Activated naive CD4-positive, alpha-beta T cell treated with anti-CD3 and anti-CD28 coated beads, Interleukin-2, amount 50 U/mL, for 72 hours (primary cell): ENCODE data around the gene ZBTB20. TPM values are rescaled to one million over a fixed set of nuclear protein-coding genes. Genes with fewer than 3 reads are reported as not detected.
"Not testable (repeated sequence)": the region's sequence is repeated elsewhere in the genome, so short reads cannot be mapped to it uniquely, and the experiment has no call there.

Source experiments
- ATAC-seq, 2 donors: fragments of 150-1000 bp; cut with Tn5 transposase; 2 replicates each; pipeline ENCODE4 v1.10.0; 2021; ENCODE audit warnings: mild to moderate bottlenecking in 2 of 2, moderate library complexity in 2 of 2
- DNase-seq, 2 donors: peaks; one replicate each; pipeline ENCODE4 v3.0.0; 2021 to 2022; ENCODE audit warnings: low spot score in 2 of 2
- H3K27ac Mint-ChIP-seq, 2 donors: one replicate each; pipeline ENCODE4 v1.8.0; 2022; ENCODE audit warnings: mild to moderate bottlenecking in 2 of 2, mixed read lengths in 2 of 2
- H3K36me3 Mint-ChIP-seq, 2 donors: one replicate each; pipeline ENCODE4 v1.8.0; 2022; ENCODE audit warnings: mixed read lengths in 2 of 2
- H3K9me3 Mint-ChIP-seq, 2 donors: one replicate each; pipeline ENCODE4 v1.8.0; 2022; ENCODE audit warnings: mixed read lengths in 2 of 2
- total RNA-seq, 2 donors: library from RNA; stranded (reverse); gene quantifications; one replicate each; pipeline ENCODE4 v1.2.3, GENCODE V29; 2022

The ZBTB20 gene
- total RNA-seq, 2 donors from 2014 or later = 9.2 to 10.8 TPM

DNA sequence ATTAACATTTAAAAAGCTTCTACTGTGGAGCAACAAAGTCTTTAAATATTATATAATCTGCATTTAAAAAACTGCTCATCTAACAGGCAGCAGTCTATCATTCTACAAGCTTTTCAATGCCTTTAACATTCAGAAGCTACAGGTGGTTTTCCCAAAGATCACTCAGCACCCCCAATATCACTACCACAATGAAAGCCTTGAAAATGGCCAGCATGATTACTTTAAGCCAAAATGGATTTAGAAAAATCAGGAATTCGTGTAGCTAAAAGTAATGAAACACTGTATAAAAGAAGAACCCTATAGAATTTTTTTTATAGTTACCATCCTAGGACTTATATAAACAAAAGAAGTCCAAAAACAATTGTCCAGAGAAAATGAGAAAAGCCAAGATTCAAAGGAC, 452.8 kb downstream of the ZBTB20 start:
- Mint-ChIP-seq H3K36me3 (no peaks in the 10 kb centered on the region), H3K27ac (no peak overlapping the region), H3K9me3 (no peaks in the 10 kb centered on the region)
- DNase-seq (no peak), ATAC-seq (no peak)

GRCh38 chr3:114691871-114692270, 455.2 kb downstream of the ZBTB20 start:
- H3K27ac Mint-ChIP-seq = no peak overlapping the region
- no peak for ATAC-seq
- H3K36me3 Mint-ChIP-seq = peaks cover 0 to 1% of the 10 kb centered on the region in 2 donors

DNA sequence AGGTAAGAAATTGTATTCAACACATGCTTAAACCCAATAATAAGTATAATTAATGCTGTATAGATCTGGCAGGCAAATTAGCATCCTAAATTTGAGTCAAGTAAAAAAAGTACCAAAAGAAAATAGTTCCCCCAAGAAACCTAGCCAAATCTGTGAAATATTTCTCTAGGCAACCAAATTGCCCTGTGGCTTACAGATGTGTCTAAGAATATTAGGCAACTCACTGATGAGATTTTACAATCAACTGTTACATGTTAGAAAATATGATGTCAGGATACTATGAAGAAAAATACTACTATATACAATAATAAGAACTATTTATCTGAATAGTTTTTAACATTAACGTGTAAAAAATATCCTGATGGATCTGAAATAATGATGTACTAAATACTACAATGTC, 456.2 kb downstream of the ZBTB20 start:
- H3K36me3 Mint-ChIP-seq = peaks cover 0 to 5% of the 10 kb centered on the region in 2 donors
- ATAC-seq (no peak), DNase-seq (no peak)
- H3K27ac Mint-ChIP-seq = no peak overlapping the region
- H3K9me3 Mint-ChIP-seq = no peaks in the 10 kb centered on the region

More at GRCh38 chr3:114691871-114692270, 455.2 kb downstream of the ZBTB20 start:
- DNase-seq = no peak
- no peaks in the 10 kb centered on the region for H3K9me3 Mint-ChIP-seq

- no peak for ATAC-seq
- H3K36me3 Mint-ChIP-seq = peaks cover 0 to 5% of the 10 kb centered on the region in 2 donors
- DNase-seq = no peak
- H3K9me3 Mint-ChIP-seq = no peaks in the 10 kb centered on the region
- H3K27ac Mint-ChIP-seq = peak overlapping the region in 1 of 2 donors; percentile 4
Observed at GRCh38 chr3:114687151-114687550, 459.9 kb downstream of the ZBTB20 start.

DNA sequence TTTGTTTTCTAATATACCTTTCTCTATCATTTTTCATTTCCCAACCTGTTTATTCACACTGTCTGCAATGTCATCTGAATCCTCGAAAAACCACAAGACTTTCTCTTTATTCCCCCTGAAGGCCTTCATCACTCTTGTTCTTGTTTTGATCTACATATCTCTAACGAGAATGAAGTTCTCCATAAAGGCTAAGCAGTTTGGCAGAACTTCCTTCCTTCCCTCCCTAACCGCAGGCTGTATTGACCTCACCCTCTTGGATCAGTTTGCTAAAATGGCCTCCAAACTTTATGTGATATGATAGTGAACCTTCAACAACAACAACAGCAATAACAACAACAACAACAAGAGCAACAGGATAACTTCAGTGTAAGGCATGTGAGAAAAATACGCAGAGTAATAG, 460.5 kb downstream of the ZBTB20 start:
- peak overlapping the region in 1 of 2 donors; percentile 4 for H3K27ac Mint-ChIP-seq
- no peaks in the 10 kb centered on the region for H3K9me3 Mint-ChIP-seq
- no peak for ATAC-seq
- peaks cover 0 to 5% of the 10 kb centered on the region in 2 donors for H3K36me3 Mint-ChIP-seq
- DNase-seq = no peak

DNA sequence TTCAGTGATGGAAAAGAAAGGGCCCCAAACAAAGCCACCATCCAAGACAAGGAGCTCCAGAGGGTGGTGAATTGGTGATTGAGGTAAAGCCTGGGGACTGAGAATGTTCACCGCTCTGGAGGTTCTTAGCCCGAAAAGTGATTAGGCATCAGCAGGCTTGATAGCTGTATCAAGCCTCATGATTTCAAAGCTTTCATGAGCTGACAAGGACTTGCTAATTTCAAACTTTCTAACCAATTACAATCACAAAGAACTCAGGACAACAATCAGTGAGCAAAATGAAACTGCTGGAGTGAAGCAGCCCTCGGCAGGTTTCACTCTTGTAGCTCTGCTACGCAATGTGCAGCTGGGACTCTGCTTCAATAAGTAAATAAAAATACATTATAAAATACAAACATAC, 461.9 kb downstream of the ZBTB20 start:
- H3K27ac Mint-ChIP-seq = no peak overlapping the region
- H3K9me3 Mint-ChIP-seq = no peaks in the 10 kb centered on the region
- DNase-seq (no peak), ATAC-seq (no peak)
- H3K36me3 Mint-ChIP-seq = peaks cover 0 to 5% of the 10 kb centered on the region in 2 donors

DNA sequence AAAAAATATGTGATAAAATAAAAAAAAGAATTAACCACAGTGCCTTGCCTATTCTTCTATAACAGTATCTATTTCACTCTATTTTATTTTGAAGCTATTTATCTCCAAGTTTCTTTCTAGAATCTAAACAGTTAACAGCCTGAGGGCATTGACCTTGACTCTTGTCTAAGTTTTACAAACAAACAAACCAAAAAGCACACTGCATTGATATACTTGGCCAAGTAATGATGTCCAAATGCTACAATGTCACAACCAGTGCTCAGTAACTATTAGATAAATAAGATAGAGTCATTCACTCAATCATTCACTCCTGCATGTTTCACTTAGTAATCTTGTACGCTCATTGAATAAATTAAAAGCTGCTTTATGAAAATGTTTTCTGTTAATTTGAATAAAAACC, 466.8 kb downstream of the ZBTB20 start:
- ATAC-seq = no peak
- Mint-ChIP-seq H3K27ac (no peak overlapping the region), H3K9me3 (peaks cover 0 to 3% of the 10 kb centered on the region in 2 donors), H3K36me3 (peaks cover 0 to 12% of the 10 kb centered on the region in 2 donors)
- DNase-seq = no peak

GRCh38 chr3:114679773-114680172, 467.3 kb downstream of the ZBTB20 start:
- not testable (repeated sequence) for H3K9me3 Mint-ChIP-seq, H3K27ac Mint-ChIP-seq, DNase-seq, ATAC-seq
- H3K36me3 Mint-ChIP-seq = peaks cover 0 to 12% of the 10 kb centered on the region in 2 donors

DNA sequence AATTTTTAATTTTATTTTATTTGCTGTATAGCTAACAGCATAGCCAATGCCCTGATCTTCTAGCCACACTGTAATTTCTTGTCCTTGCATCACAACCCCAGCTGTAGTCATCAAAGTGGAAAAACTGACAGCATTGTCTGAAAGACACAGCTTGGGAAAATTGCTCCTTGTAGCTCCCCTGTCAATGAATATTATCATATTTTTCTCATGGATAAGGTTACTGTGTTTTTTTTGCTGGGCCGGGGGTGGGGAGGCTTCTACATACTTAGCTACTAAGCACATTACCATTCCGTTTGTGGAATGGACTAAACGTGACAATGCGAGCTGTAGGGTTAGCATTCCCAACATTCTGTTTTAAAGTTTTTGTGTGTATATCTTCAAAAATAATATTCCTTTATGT, 472.0 kb downstream of the ZBTB20 start:
- ATAC-seq (no peak), DNase-seq (no peak)
- Mint-ChIP-seq H3K36me3 (peaks cover 0 to 12% of the 10 kb centered on the region in 2 donors), H3K27ac (no peak overlapping the region), H3K9me3 (peaks cover 0 to 3% of the 10 kb centered on the region in 2 donors)

GRCh38 chr3:114674036-114674435, 473.1 kb downstream of the ZBTB20 start:
- DNase-seq (no peak), ATAC-seq (no peak)
- Mint-ChIP-seq H3K9me3 (no peaks in the 10 kb centered on the region), H3K36me3 (peaks cover 0 to 2% of the 10 kb centered on the region in 2 donors), H3K27ac (no peak overlapping the region)

DNA sequence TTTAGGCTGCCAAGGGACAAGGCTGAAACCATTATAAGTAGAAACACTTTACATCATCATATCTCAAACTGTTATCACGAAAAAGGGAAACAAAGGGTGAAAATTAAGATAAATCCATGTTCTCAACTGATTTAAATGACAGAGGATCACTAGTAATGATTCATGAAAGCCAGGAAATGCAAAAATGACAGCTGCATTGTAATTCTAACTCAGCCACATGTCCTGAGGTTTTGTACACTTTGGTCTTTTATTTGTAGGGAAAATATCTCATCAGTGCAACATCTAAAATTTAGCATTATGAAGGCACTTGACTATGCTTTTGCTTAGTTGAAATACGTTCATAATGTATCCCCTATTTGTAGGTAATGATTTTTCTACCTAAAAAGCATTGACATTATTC, 473.6 kb downstream of the ZBTB20 start:
- H3K36me3 Mint-ChIP-seq = no peaks in the 10 kb centered on the region
- ATAC-seq (no peak), DNase-seq (no peak)
- H3K27ac Mint-ChIP-seq = no peak overlapping the region
- H3K9me3 Mint-ChIP-seq = no peaks in the 10 kb centered on the region

DNA sequence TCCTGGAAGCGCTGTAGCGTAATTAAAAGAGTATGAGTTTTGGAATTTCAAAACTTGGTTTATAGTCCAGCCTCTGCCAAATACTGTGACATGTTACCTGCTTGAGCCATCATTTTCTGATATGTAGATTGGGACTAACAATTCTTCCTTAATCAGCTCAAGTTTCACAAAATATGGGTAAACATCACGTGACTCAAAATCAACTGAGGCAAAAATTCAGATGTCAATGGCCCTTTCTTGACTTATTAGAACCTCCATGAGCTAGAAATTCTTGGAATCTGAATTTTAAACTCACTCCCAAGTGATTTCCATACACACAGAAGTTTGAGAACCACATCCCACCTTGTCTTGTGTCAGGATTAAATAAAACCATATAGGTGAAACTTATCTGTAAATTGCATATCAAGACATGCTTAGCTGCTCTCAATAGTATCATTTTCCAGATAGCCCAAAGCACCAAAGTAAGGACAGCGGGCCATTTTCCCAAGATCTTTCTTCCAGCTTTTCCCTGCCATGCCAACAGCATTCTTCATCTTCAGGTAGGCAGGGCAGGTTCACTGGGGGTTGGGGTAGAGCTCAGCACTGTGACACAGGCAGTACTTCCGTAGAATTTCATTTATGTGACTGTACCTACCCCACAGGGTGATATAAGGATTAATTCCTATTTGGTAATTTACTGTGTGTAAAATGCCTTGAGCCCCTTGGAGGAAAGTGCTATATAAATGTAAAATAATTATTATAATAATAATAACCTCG, 474.2 kb downstream of the ZBTB20 start:
- Mint-ChIP-seq H3K27ac (no peak overlapping the region), H3K36me3 (no peaks in the 10 kb centered on the region), H3K9me3 (no peaks in the 10 kb centered on the region)
- DNase-seq (no peak), ATAC-seq (no peak)

- ATAC-seq = no peak
- Mint-ChIP-seq H3K9me3 (no peaks in the 10 kb centered on the region), H3K36me3 (no peaks in the 10 kb centered on the region), H3K27ac (no peak overlapping the region)
- DNase-seq = no peak
Observed at GRCh38 chr3:114671741-114672510, 475.2 kb downstream of the ZBTB20 start.

DNA sequence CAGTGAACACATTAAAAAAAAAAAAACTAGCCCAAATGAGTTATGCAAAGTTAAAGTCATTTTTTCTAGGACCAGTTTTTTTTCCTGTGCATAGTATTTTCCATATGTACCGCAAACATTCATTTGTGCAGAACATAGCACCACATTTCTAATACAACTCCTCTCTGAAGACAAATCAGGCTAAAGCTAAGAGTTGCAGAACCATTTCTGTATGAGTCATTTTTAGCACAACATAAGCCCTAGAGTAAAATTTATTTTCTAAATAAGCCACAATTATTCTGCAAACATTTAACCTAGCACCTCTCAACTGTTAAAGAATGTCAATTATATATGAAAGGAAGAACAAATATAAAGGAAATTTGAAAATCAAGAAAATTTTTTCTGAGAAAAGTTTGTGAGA, 477.5 kb downstream of the ZBTB20 start:
- Mint-ChIP-seq H3K9me3 (peaks cover 0 to 6% of the 10 kb centered on the region in 2 donors), H3K27ac (no peak overlapping the region), H3K36me3 (peaks cover 2 to 6% of the 10 kb centered on the region in 2 donors)
- ATAC-seq = no peak
- DNase-seq = no peak

- DNase-seq (no peak), ATAC-seq (peak in 1 of 2 donors; percentile 34)
- peaks cover 0 to 6% of the 10 kb centered on the region in 2 donors for H3K9me3 Mint-ChIP-seq
- H3K27ac Mint-ChIP-seq = no peak overlapping the region
- peaks cover 10 to 12% of the 10 kb centered on the region in 2 donors for H3K36me3 Mint-ChIP-seq
Observed at GRCh38 chr3:114668099-114668498, 479.0 kb downstream of the ZBTB20 start.

- Mint-ChIP-seq H3K36me3 (peaks cover 10 to 16% of the 10 kb centered on the region in 2 donors), H3K27ac (no peak overlapping the region), H3K9me3 (peaks cover 0 to 6% of the 10 kb centered on the region in 2 donors)
- ATAC-seq (no peak), DNase-seq (no peak)
Observed at GRCh38 chr3:114666623-114667022, 480.5 kb downstream of the ZBTB20 start.

GRCh38 chr3:114664006-114664405, 483.1 kb downstream of the ZBTB20 start:
- H3K36me3 Mint-ChIP-seq = peaks cover 10 to 21% of the 10 kb centered on the region in 2 donors
- H3K9me3 Mint-ChIP-seq = peaks cover 5 to 10% of the 10 kb centered on the region in 2 donors
- ATAC-seq (no peak), DNase-seq (no peak)
- H3K27ac Mint-ChIP-seq = no peak overlapping the region
